Uterus (tissue), 2 donors: ENCODE results near the gene DLG4.

Experiments
- CTCF ChIP-seq, 4 experiments: fragments of 200-600 bp in 2 of 4; fragments of 450-650 bp in 2 of 4; sonication (generic) in 2 of 4; IDR thresholded peaks; one replicate each; pipeline ENCODE4 v1.5.1; 2016 to 2019; ENCODE audit warnings: antibody characterized with exemption in 4 of 4, mild to moderate bottlenecking in 2 of 4, moderate library complexity in 1 of 4
- POLR2A ChIP-seq, 2 donors: fragments of 450-650 bp; IDR thresholded peaks; one replicate each; pipeline ENCODE4 v1.6.1; 2016; ENCODE audit warnings: antibody characterized with exemption in 2 of 2, mild to moderate bottlenecking in 1 of 2, moderate library complexity in 1 of 2

- no peak for TF ChIP-seq CTCF (IDR thresholded peaks at IDR 0.05)
- no peak for TF ChIP-seq POLR2A (IDR thresholded peaks at IDR 0.05)
Observed at GRCh38 chr17:7249214-7249613, 29.6 kb upstream of the DLG4 start.
